A549 (cell line): ENCODE data around the gene ADM2.

Source experiments
- CHD2 ChIP-seq: fragments of 150-350 bp; IDR thresholded peaks from 2 replicates; pipeline ENCODE4 v1.6.1; 2014; ENCODE audit warnings: low read length; ENCODE audit not compliant: partially characterized antibody
- CTCF ChIP-seq: fragments of >200 bp; sonication (Bioruptor Twin); formaldehyde crosslinking; IDR thresholded peaks from 3 replicates; pipeline ENCODE4 v1.5.1; 2016
- EP300 ChIP-seq, 2 experiments: fragments of >200 bp; sonication (Bioruptor Twin); formaldehyde crosslinking; IDR thresholded peaks; 2 replicates in 1 of 2; 3 replicates in 1 of 2; pipeline ENCODE4 v1.6.1; 2016 to 2017
- HDAC2 ChIP-seq: fragments of 200-600 bp; sonication (generic); IDR thresholded peaks from 2 replicates; pipeline ENCODE4 v1.6.1; 2016
- POLR2A ChIP-seq: IDR thresholded peaks from 2 replicates; pipeline ENCODE4 v1.6.1; 2012; ENCODE audit warnings: mild to moderate bottlenecking, low read length

GRCh38 chr22:50438305-50439275, 42.8 kb upstream of the ADM2 start:
- TF ChIP-seq HDAC2 (no peak), CTCF (no peak), CHD2 (no peak), EP300 (IDR thresholded peaks at IDR 0.05) (no peak), POLR2A (no peak)
